Activated B cell treated with CpG ODN at 0.5 μM for 24 hours (primary cell): ENCODE data around the gene UNC119B. TPM values are rescaled to one million over a fixed set of nuclear protein-coding genes. Genes with fewer than 3 reads are reported as not detected.

Experiments
- ATAC-seq: fragments of 200-7000 bp; cut with Tn5 transposase; one replicate; pipeline ENCODE4 v1.10.0; 2021; ENCODE audit warnings: low read depth, mild to moderate bottlenecking, moderate library complexity
- CTCF ChIA-PET: fragments of 350-600 bp; sonication (Branson Sonifier 250); formaldehyde crosslinking; loops from one replicate; lab custom pipeline; 2021; ENCODE audit warnings: antibody characterized with exemption; lab: Charles Lee
- POLR2A ChIA-PET: fragments of 350-600 bp; sonication (Branson Sonifier 250); formaldehyde crosslinking; loops from one replicate; lab custom pipeline; 2021; ENCODE audit warnings: antibody characterized with exemption; lab: Charles Lee
- DNase-seq: peaks from one replicate; pipeline ENCODE4 v3.0.0; 2022
- H3K27ac Mint-ChIP-seq: one replicate; pipeline ENCODE4 v1.8.0; 2020; ENCODE audit warnings: mixed read lengths
- H3K27me3 Mint-ChIP-seq: one replicate; pipeline ENCODE4 v1.8.0; 2021; ENCODE audit warnings: mixed read lengths
- H3K36me3 Mint-ChIP-seq: one replicate; pipeline ENCODE4 v1.8.0; 2021; ENCODE audit warnings: low read depth, mixed read lengths
- H3K4me1 Mint-ChIP-seq: one replicate; pipeline ENCODE4 v1.8.0; 2021; ENCODE audit warnings: mixed read lengths
- H3K4me3 Mint-ChIP-seq: one replicate; pipeline ENCODE4 v1.8.0; 2020; ENCODE audit warnings: mild to moderate bottlenecking, mixed read lengths
- H3K9me3 Mint-ChIP-seq: one replicate; pipeline ENCODE4 v1.8.0; 2020; ENCODE audit warnings: mixed read lengths
- CTCF ChIP-seq: fragments of 200-600 bp; IDR thresholded peaks from one replicate; pipeline ENCODE4 v1.8.0; 2022; ENCODE audit warnings: antibody characterized with exemption, mild to moderate bottlenecking
- intact Hi-C: fragments of 100-400 bp; cut with micrococcal nuclease; formaldehyde crosslinking; loops from one replicate; pipeline ENCODE4 v1.15.1; 2024
- total RNA-seq: library from RNA; stranded (reverse); gene quantifications from 2 replicates; pipeline ENCODE4 v1.2.3, GENCODE V29; 2022

Gene UNC119B
- total RNA-seq, 1 donor from 2014 or later, result 18.5 TPM

DNA sequence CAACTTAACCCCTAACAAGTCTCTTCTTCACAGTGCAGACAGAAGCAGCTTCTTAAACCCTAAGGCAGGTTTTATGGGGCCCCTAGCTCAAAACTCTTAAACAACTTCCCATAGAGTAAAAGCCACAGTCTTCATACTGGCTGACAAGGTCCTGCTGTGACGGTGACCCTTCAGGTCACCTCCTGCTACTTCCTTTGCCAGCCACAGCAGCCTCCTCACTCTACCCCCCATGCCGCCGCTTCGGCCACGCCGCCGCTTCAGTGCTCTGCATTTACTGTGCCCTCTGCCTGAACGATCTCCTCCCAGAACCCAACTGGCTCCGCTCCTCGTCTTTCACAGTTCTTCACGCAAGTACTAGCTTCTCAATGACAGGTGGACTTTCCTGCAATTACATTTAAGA is 60.8 kb downstream of the UNC119B start:
- no peak for DNase-seq
- CTCF ChIA-PET, result no interaction called here

More for the DNA sequence above, 60.8 kb downstream of the UNC119B start:
- POLR2A ChIA-PET, result no interaction called here
- Mint-ChIP-seq H3K36me3 (peaks cover 85% of the 10 kb centered on the region), H3K4me1 (peaks cover 13% of the 10 kb centered on the region), H3K27me3 (no peaks in the 10 kb centered on the region), H3K27ac (no peak overlapping the region), H3K4me3 (no peak overlapping the region), H3K9me3 (no peaks in the 10 kb centered on the region)
- TF ChIP-seq CTCF, result no peak
- intact Hi-C loops, result no loop called here
- ATAC-seq, result no peak

Other genes starting within 250 kb of the UNC119B start
- 191 and 192 TPM in 2 replicates for gene SRSF9, start 240.7 kb upstream of the UNC119B start, total RNA-seq
- gene DYNLL1, start 214.3 kb upstream of the UNC119B start, total RNA-seq, result 159 and 180 TPM in 2 replicates
- 25.3 and 29.5 TPM in 2 replicates for gene COQ5, start 181.3 kb upstream of the UNC119B start, total RNA-seq
- 180 and 200 TPM in 2 replicates for gene RNF10, start 176.1 kb upstream of the UNC119B start, total RNA-seq
- gene POP5, start 129.1 kb upstream of the UNC119B start, total RNA-seq, result 77.5 and 78.4 TPM in 2 replicates
- 0.27 TPM in 1 of 2 replicates, not detected in the other for gene CABP1, start 69.8 kb upstream of the UNC119B start, total RNA-seq
- 60.6 and 69.6 TPM in 2 replicates for gene MLEC, start 23.3 kb upstream of the UNC119B start, total RNA-seq
- gene ACADS, start 15.4 kb downstream of the UNC119B start, total RNA-seq, result 9.4 and 11.1 TPM in 2 replicates
- 39.9 and 40.3 TPM in 2 replicates for gene SPPL3, start 193.9 kb downstream of the UNC119B start, total RNA-seq